HT-29 (cell line): Measurements from ENCODE around the gene TNNT2. TPM values are rescaled to one million over a fixed set of nuclear protein-coding genes. Genes with fewer than 3 reads are reported as not detected.

ENCODE experiments used
- DNase-seq: peaks from one replicate; pipeline ENCODE4 v3.0.0-alpha.2; 2015; ENCODE audit warnings: low spot score
- total RNA-seq: library from RNA; depleted of rRNA; stranded (reverse); fragments of >200 nt; shearing (Covaris generic); gene quantifications from 2 replicates; pipeline ENCODE4 v1.2.3, GENCODE V29; 2014; rRNA removed

Gene TNNT2
- total RNA-seq: 0.13 and 0.46 TPM in 2 replicates

GRCh38 chr1:201377611-201378092 is at the start of gene TNNT2:
Gene TNNT2 (minus strand): TSS chr1:201377680. CDS start chr1:201373254, 4,426 bp downstream.
- no peak for DNase-seq

GRCh38 chr1:201426479-201427310 is 49.2 kb upstream of the TNNT2 start:
- DNase-seq: no peak

GRCh38 chr1:201424146-201424545 is 46.7 kb upstream of the TNNT2 start:
- no peak for DNase-seq

GRCh38 chr1:201423655-201424054 is 46.2 kb upstream of the TNNT2 start:
- DNase-seq: no peak

GRCh38 chr1:201422436-201423030 is 45.1 kb upstream of the TNNT2 start:
- no peak for DNase-seq

- DNase-seq: no peak
Measured at GRCh38 chr1:201422026-201422425, 44.5 kb upstream of the TNNT2 start.

DNA sequence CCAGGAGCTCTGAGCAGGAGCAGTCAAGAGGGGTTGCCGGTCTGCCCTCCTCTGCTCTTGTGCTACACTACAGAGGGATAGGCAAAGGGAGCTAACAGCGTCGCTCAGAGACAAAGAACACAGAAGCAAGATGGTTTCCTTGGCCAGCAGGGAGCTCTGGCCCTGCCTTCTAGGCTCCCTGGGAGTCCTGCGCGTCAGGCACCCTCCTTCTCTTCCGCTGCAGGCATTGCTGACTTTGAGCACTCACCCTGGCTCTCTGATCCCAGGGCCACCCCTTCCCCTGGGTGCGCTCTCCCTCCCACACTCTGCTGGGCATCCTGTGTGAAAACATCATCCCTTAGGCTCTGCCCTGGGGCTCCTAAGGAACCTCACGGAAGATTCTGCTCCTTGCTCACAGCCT is 43.6 kb upstream of the TNNT2 start:
- DNase-seq: no peak

DNA sequence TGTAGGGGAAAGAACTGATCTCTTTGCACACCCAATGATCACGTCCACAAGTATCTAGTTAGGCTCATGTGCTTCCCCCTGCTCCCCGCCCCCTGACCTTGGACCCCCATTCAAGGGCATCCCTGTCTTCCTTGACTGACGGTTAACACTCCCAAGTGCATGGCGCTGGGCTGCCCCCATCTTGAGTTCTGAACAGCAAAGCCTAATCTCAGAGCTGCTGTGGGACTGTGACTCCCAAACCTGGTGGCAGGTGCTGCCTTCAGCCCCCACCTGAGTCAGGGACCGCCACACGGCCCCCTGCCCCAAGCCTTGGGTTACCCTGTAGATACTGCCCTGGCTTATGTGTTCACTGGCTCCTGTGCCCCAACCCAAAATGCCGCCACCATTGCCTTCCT is 43.1 kb upstream of the TNNT2 start:
- no peak for DNase-seq

- no peak for DNase-seq
Measured at GRCh38 chr1:201419746-201420607, 42.5 kb upstream of the TNNT2 start.

DNA sequence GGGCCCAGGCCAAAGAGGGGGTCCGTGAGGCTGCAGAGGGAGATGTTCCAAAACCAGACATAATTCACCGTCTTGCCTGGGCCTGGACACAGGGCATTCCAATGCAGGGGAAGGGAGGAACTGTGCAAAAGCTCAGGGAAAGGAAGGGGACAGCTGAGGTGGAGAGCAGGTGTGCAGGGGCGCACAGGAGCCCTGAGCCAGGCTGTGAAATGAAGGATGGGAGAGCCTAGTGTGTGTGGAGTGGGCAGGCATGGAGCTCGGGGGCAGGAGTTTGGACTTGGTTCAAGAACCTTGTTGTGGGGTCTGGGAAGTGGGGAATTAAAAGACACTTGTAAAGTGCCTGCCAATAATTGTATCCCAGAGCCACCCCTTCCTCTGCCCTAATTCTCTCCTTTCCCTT is 41.8 kb upstream of the TNNT2 start:
- DNase-seq: no peak

GRCh38 chr1:201418461-201418860 is 41.0 kb upstream of the TNNT2 start:
- no peak for DNase-seq

DNA sequence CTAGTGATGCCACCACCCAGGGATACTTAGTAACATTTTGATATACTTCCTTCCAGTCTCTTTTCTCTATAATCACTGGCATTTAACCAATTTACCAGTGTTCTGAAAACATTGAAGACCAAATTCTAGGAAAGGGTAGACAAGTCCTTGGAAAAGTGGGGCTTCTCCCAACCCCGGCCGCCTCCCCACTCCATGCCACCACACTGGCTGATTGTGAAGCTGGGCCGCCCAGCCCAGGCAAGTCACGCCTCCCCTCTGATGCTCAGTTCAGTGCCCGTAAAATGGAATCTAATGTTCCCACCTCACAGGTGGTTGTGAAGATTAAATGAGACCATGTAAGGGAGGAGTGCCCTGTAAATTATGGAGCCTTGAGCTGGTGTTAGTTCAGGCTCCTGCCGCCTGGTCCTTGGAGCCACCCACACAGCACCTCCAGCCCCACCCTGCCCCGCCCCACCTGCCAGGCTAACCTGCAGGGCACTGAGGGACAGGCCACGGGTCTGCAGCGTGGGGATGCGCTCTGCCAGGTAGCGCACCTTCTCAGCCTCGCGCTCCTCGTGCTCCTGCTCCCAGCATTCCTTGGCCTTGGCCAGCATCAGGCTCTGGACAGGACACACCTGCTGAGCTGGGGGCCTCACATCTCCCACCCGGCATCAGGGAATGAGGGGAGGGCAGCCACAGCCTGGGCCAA is 36.7 kb upstream of the TNNT2 start:
- DNase-seq: no peak

- DNase-seq: no peak
Measured at GRCh38 chr1:201411292-201411691, 33.8 kb upstream of the TNNT2 start.

GRCh38 chr1:201409440-201409839 is 32.0 kb upstream of the TNNT2 start:
- no peak for DNase-seq

- DNase-seq: no peak
Measured at GRCh38 chr1:201408834-201409200, 31.3 kb upstream of the TNNT2 start.

GRCh38 chr1:201408176-201408833 is 30.8 kb upstream of the TNNT2 start:
- DNase-seq: peak; percentile 95

DNA sequence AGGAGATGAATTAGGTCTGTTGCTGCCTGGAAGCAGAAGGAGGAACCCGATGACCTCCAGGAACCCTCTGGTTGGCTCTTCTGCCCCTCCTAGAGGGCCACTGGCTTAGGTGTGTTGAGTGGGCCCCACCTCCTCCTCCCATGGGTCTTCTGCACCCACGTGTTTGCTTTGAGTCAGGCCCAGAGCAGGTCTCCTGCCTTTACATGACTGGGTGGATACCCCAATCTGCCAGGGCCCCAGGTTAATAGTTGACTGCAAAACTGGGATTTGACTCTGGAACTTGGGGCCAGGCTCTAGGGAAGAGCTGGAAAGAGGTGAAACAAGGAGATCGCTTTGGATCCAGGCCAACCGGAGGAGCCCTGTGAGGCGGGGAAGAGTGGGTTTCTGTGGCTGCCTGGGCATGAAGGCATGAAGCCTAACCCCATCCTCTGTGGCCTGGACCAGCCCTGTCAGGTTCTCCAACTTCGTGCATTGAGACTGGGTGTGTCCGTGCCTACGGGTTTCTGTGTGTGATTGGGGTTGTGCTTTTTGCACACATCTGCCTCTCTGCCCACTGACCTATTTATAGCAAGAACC is 29.4 kb upstream of the TNNT2 start:
- peak; percentile 16 for DNase-seq

DNA sequence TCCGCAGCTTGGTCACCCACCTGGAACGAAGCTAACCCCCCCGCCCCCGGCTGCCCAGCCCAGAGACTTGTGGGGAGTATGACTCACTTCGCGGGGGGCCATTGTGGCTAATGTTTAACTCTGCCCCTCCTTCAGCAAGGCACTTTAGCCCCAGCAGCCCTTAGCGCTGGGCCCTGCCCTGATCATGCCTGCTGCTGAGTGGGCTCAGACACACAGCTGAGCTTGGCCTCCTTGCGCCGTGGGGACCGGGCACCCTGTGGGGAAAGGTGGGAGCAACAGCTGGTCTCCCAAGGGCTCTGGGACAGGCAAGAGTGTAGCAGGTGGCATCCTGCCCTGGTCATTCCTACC is 28.0 kb upstream of the TNNT2 start:
- DNase-seq: peak; percentile 69

DNA sequence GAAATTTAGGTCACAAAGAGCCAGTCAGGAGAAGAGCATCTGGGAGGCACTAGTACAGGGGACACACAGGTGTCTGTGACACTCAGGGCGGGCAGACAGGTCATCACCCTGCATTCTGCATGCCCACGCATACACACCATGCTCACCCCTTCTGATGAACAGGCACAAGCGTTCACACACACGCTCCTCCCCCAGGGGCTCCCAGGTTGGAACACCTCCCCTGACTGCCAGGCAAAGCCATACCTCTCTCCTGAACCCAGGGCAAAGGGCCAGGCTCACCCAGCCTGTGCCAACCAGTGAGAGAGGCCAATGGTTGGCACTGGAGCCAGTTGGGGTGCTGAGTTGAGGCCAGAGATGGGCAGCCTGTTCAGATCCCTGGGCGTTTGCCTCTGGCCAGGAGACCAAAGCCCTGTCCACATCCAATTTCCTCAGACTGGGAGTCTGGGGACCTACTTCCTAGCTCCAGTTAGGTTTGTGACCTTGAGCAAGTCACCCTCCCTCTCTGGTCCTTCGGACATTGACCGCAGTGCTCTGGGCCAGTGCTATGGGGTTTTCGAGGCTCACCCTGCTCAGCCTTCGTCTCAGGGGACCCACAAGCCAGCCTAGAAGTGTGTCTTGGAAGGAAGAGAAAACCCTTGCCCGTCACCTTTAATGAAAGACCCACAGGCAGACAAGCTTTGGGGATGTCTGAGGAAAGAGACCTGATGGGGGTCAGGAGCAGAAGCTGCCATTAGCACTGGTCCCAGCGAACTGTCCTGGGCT is 27.4 kb upstream of the TNNT2 start:
- no peak for DNase-seq

DNA sequence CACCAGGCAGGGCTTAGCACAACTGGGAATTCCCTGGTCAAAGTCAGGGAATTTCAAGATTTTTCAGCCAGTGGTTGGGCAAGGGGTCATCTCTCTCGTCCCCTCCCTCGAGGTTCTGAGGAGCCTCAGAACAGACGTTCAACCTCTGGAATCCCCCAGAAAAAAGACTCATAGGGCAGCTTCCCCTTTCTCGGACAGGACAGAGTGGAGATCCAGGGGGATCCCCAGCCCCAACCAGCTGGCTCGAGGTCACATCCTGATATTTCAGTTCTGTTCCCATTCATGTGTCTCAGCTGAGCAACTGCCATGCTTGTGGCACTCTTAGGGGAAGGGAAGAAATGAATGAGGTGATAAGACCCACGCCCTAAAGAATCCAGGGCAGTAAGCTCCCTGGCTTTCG is 26.6 kb upstream of the TNNT2 start:
- no peak for DNase-seq
